Stimulated activated memory B cell treated with anti-CD40 and anti-IgM and Interleukin-4, amounts not matched to agents 10 μg/mL and 1 μg/mL and 100 μg/mL, for 72 hours (primary cell): ENCODE data around the gene GP9.
"Not testable (repeated sequence)": the region's sequence is repeated elsewhere in the genome, so short reads cannot be mapped to it uniquely, and the experiment has no call there.

ENCODE experiments used
- ATAC-seq: fragments of 150-1000 bp; cut with Tn5 transposase; 2 replicates; pipeline ENCODE4 v1.10.0; 2021
- H3K27ac Mint-ChIP-seq: one replicate; pipeline ENCODE4 v1.8.0; 2022; ENCODE audit warnings: mild to moderate bottlenecking, mixed read lengths
- H3K27me3 Mint-ChIP-seq: one replicate; pipeline ENCODE4 v1.8.0; 2022; ENCODE audit warnings: mixed read lengths
- H3K36me3 Mint-ChIP-seq: one replicate; pipeline ENCODE4 v1.8.0; 2022; ENCODE audit warnings: mixed read lengths
- H3K4me1 Mint-ChIP-seq: one replicate; pipeline ENCODE4 v1.8.0; 2022; ENCODE audit warnings: mixed read lengths
- H3K4me3 Mint-ChIP-seq: one replicate; pipeline ENCODE4 v1.8.0; 2022; ENCODE audit warnings: mild to moderate bottlenecking, moderate library complexity, mixed read lengths
- H3K9me3 Mint-ChIP-seq: one replicate; pipeline ENCODE4 v1.8.0; 2022; ENCODE audit warnings: mixed read lengths

GP9 gene

DNA sequence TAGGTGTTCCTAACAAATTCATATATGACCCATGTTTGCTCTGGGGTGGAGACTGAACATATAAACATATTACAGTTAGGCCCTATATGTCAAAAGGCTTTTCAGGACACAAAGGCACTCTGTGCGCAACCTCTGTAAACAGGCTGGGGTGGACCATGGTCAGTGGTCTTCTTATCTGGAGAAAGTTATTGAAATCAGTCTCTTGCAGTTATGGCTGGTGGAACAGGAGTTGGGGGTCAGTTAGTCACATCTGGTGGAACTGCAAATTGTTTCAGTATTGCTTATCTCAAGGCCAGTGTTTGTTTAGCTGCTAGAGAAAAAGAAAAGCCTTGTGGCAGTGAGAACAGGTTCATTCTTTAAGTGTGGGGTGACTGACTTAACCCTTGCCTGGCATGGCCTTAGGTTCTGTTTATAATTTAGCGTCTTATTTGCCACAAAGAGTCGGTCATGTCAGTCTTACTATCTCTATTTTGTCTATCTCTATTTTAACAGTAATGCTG lies 5.9 kb upstream of the GP9 start:
- Mint-ChIP-seq H3K9me3 (no peaks in the 10 kb centered on the region), H3K4me1 (peaks cover 16% of the 10 kb centered on the region), H3K27me3 (peaks cover 18% of the 10 kb centered on the region), H3K27ac (no peak overlapping the region), H3K36me3 (no peaks in the 10 kb centered on the region), H3K4me3 (no peak overlapping the region)
- no peak for ATAC-seq

DNA sequence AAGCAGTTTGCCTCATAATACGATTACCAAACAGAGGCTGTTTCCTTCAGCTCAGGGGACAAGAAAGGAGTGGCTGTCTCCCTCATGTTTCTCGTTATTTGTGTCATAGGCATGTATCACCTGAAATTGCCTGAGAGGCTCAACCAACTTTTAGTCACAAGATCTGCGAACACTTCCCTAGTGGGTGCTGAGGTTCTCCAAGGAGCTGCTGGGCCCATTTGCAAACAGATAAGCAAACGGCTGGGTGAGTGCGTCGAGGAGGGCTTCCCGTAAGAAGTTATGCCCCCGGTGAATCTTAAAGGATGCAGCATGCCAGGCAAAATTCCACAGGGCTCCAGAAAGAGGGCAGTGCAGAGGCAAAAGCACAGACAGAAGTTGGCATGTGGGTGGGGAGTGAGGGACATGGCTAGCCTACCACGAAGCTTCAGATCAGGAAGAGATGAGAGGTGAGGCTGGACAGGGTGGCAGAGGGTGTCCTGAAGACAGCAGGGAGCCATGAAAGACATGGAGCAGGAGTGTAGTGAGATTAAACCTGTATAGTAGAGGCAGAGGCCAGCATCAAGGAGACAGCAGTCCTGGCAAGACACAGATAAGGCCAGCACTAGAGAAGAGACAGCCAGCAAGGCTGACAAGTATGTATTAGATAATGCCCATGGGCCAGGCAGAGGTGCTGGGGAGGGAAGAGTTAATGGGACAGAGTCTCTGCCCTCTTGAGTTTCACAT lies 4.0 kb upstream of the GP9 start:
- no peaks in the 10 kb centered on the region for H3K9me3 Mint-ChIP-seq
- no peak overlapping the region for H3K4me3 Mint-ChIP-seq
- no peak for ATAC-seq
- H3K27ac Mint-ChIP-seq = no peak overlapping the region
- peaks cover 37% of the 10 kb centered on the region for H3K27me3 Mint-ChIP-seq
- H3K4me1 Mint-ChIP-seq = peaks cover 16% of the 10 kb centered on the region
- no peaks in the 10 kb centered on the region for H3K36me3 Mint-ChIP-seq

DNA sequence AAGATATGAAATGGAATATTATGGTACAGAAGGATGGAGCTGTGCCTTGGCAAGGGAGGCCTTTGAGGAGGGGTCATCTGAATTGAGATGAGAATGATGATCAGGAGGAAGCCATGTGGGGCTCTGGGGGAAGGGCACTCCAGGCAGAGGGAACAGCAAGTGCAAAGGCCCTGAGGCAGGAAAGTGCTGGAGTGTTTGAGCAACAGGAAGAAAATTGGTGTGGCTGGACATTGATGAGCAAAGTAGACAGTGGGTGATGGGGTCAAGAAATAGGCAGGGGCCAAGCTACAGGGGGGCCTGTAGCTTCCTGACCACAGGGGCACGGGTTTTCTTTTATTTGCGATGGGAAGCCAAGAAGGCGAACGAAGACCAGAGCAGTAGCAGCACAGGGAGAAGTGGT lies 3.3 kb upstream of the GP9 start:
- H3K27ac Mint-ChIP-seq = no peak overlapping the region
- peaks cover 39% of the 10 kb centered on the region for H3K27me3 Mint-ChIP-seq
- H3K4me1 Mint-ChIP-seq = peaks cover 16% of the 10 kb centered on the region
- no peaks in the 10 kb centered on the region for H3K9me3 Mint-ChIP-seq
- H3K36me3 Mint-ChIP-seq = no peaks in the 10 kb centered on the region
- H3K4me3 Mint-ChIP-seq = no peak overlapping the region
- ATAC-seq = no peak

DNA sequence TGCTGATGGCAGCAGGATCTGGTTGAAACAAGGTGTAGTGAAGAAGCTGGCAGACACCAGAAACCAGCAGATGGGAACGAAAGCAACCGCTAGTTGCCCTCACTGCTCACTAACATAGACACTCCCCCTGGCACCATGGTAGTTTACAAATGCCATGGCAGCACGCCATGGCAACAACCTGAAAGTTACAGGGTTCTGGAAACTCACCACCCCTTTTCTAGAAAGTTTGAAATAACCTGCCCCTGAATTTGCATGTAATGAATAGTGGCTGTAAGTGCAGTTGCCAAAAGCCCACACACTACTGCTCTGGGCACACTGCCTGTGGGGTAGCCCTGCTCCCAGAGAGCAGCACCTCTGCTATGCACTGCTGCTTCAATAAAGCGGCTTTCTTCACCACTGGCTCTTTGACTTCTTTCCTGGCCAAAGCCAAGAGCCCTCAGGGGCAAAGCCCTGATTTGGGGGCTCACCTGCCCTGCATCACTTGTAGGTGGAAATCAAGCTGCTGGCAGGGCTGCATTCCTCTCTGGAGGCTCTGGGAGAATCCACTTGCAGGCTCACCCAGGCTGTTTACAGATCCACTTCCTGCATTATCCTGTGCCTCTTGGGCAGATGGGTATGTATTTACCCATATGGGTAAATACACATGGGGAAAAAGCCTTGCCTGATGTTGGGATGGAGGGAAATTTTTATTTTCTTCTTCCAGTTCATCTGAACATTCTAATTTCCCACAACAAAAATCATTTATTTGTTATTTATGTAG lies 2.0 kb upstream of the GP9 start:
- Mint-ChIP-seq H3K4me1 (peaks cover 11% of the 10 kb centered on the region), H3K36me3 (no peaks in the 10 kb centered on the region), H3K27ac (no peak overlapping the region), H3K9me3 (no peaks in the 10 kb centered on the region), H3K27me3 (peaks cover 51% of the 10 kb centered on the region), H3K4me3 (no peak overlapping the region)
- peak; percentile 61 for ATAC-seq

DNA sequence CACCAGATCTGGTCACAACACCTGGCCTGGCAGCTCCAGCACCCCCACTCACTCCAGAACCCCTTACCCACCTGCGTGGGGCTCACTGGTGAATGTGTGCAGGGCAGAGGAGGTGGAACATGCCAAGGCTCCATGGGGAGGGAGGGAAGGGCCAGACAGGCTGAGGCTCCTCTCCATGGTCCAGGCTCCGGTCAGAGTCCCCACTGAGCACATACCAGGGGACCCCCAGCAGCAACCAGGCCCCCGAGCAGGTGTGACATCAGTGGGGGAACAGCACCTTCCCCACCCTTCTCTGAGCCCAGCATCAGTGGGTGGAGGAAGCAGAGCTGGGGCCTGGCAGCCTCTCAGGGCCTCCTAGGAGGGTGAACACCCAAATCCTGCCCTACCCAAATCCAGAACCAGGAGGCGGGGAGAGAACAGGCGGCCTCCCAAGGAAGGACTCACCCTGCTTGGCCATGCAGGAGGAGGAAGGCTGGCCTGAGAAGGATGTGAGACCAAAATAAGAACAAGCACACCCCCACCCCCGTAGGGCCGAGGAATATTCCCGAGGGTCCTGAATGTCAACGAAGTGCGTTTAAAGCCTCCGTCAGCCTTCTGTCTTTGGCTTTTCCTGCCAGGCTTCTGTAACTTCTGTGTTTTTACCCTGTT lies 1.1 kb upstream of the GP9 start:
- no peak overlapping the region for H3K4me3 Mint-ChIP-seq
- no peaks in the 10 kb centered on the region for H3K36me3 Mint-ChIP-seq
- no peaks in the 10 kb centered on the region for H3K9me3 Mint-ChIP-seq
- H3K27me3 Mint-ChIP-seq = peaks cover 54% of the 10 kb centered on the region
- peaks cover 8% of the 10 kb centered on the region for H3K4me1 Mint-ChIP-seq
- no peak for ATAC-seq
- H3K27ac Mint-ChIP-seq = no peak overlapping the region

DNA sequence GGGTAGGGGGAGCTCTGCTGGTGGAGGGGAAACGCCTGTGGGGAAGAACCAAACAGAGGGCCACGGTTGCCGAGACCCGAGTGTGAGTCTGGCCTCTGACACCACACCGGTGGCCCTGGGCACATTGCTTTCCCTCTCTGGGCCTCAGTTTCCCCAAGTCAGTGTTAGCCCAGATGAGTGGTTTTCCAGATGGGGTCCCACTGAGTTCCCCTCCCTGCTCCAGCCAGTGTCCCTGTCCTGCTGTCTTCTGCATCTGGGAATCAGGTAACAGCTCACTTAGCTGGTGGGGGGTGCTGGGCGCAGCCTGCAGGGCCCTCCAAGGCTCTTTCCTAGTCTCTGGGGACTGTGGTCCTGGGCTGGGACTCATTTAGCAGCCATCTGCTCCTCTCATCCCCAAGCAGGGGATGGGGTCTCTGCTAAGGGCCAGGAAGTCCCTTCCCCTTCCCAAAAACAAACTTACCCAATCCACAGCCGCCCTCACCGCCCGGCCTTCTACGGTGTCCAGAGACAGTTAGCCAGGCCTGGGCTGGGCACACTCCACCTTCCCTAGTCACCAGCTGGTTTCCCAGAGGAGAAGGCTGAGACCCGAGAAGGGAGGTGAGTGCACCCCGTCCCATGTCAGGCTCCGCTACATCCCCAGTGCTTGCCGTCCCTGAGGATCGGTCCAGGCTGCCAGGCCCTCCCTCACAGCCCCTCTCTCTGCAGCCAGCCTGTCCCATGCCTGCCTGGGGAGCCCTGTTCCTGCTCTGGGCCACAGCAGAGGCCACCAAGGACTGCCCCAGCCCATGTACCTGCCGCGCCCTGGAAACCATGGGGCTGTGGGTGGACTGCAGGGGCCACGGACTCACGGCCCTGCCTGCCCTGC lies 676 bp downstream of the GP9 start:
- Mint-ChIP-seq H3K4me1 (peaks cover 8% of the 10 kb centered on the region), H3K4me3 (no peak overlapping the region), H3K36me3 (no peaks in the 10 kb centered on the region), H3K9me3 (no peaks in the 10 kb centered on the region), H3K27me3 (peaks cover 71% of the 10 kb centered on the region), H3K27ac (no peak overlapping the region)
- no peak for ATAC-seq

DNA sequence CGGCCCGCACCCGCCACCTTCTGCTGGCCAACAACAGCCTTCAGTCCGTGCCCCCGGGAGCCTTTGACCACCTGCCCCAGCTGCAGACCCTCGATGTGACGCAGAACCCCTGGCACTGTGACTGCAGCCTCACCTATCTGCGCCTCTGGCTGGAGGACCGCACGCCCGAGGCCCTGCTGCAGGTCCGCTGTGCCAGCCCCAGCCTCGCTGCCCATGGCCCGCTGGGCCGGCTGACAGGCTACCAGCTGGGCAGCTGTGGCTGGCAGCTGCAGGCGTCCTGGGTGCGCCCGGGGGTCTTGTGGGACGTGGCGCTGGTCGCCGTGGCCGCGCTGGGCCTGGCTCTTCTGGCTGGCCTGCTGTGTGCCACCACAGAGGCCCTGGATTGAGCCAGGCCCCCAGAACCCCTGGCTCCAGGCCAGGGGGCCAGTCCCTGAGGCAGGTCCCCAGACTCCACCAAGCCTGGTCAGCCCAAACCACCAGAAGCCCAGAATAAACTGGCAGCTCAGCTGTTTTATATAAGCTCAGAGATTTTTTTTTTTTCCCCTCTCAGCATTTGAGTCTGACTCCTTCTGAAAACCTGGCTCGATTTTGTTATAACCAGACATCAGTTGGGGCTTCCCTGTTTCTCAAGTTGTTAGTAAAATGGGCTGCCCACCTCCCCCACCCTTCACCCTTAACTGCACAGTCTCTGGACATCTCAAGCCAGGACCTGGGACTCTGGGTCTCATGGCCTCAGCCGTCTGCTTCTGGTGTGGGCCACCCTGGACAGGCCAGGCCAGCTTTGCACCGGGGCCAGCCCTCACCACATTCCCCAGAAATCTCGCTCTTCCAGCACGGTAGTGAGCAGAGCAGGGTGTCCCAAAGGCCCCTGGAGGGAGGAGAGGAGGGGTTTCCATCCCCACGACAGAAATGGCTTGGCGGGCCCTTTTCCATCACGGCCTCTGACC lies 1.6 kb downstream of the GP9 start:
- Mint-ChIP-seq H3K27ac (no peak overlapping the region), H3K9me3 (no peaks in the 10 kb centered on the region), H3K36me3 (no peaks in the 10 kb centered on the region), H3K4me1 (peaks cover 8% of the 10 kb centered on the region), H3K27me3 (peaks cover 70% of the 10 kb centered on the region), H3K4me3 (no peak overlapping the region)
- no peak for ATAC-seq

DNA sequence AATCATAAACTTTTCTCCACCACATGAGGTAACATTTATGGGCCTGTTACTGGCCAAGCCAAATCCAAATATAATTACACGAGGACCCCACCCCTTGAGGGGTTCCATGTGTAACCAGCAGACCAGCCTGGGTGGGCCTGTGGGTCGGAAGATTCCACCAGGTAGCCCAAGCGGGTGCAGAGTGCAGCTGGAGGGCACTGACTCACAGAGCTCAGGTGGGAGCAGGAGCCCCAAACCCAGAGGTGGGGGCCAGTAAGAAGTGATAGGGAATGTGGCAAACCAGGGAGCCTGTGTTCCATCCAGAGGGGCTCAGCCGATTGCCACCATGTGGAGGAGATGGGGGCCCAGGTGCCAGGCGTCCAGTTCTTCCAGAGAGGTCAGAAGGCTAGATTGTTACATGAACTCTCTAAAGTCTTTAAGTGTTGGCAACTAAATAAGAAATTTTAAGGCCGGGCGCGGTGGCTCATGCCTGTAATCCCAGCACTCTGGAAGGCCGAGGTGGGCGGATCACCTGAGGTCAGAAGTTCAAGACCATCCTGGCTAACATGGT lies 2.6 kb downstream of the GP9 start:
- Mint-ChIP-seq H3K9me3 (no peaks in the 10 kb centered on the region), H3K27ac (no peak overlapping the region), H3K27me3 (peaks cover 71% of the 10 kb centered on the region), H3K4me3 (no peak overlapping the region), H3K36me3 (no peaks in the 10 kb centered on the region), H3K4me1 (peaks cover 8% of the 10 kb centered on the region)
- no peak for ATAC-seq

DNA sequence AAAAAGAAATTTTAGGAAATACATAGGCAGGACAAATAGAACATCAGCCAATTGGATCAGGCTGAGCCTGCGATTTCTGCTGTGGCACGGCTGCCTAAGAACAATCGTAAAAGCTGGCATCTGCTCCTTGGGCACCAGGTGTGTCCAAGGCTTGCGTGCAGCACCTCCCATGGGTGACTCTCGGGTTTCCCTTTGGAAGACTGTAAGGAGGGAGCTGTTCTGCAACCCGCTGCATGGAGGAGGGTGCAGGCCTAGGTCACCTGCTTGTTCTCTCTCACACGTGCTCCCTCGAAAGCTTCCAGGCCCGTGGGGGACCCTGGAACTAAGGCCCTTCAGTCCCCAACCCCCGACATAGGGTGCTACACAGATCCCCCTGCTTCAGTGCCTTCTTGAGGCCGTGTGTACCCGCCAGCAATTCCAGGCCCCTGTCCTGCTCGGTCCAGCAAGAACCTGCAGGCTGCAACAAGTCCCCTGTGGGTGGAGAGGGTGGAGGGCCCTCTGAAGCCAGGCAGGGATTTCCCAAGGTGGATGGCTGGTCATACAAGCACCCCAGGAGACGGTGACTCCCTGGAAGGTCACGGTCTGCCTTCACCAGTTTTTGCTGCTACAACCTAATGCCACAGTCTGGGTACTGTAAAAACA lies 3.4 kb downstream of the GP9 start:
- H3K36me3 Mint-ChIP-seq = no peaks in the 10 kb centered on the region
- ATAC-seq = no peak
- no peaks in the 10 kb centered on the region for H3K9me3 Mint-ChIP-seq
- H3K27ac Mint-ChIP-seq = no peak overlapping the region
- H3K4me1 Mint-ChIP-seq = no peaks in the 10 kb centered on the region
- H3K27me3 Mint-ChIP-seq = peaks cover 71% of the 10 kb centered on the region
- no peak overlapping the region for H3K4me3 Mint-ChIP-seq

DNA sequence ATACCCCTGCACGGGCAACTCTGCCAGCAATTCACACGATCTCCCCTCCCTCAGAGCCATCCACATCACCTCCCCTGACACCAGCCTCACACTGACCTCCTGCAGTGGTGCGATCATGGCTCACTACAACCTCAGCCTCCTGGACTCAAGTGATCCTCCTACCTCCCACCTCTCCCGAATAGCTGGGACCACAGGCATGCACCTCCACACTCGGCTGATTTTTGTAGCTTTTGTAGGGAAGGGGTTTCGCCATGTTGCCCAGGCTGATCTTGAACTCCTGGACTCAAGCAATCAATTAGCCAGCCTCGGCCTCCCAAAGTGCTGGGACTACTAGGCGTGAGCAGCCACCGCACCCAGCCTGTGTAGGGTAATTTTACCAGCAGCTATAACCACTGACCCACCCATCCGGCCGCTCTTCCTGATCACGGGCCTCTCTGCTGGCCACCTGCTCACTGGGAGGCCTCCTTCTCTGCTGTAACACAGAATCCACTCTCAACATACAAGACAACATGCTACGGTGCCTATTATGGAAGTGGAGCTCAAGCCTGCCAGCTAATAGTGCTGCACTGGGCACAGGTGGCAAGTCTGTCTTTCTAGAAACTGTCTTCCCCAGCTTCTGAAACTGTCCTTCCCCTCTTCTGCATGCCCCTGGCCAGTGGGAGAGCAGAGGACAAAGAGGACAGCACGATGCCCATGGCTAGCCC lies 4.6 kb downstream of the GP9 start:
- Mint-ChIP-seq H3K27me3 (peaks cover 78% of the 10 kb centered on the region), H3K27ac (no peak overlapping the region)

DNA sequence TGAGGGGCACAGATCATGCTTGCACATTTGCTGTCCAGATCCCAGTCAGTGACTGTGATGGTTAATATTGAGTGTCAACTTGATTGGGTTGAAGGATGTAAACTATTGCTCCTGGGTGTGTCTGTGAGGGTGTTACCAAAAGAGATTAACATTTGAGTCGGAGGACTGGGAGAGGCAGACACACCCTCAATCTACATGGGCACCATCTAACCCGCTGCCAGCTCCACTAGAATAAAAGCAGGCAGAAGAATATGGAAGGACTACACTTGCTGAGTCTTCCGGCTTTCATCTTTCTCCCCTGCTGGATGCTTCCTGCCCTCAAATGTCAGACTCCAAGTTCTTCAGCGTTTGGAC lies 5.1 kb downstream of the GP9 start:
- Mint-ChIP-seq H3K27me3 (peaks cover 78% of the 10 kb centered on the region), H3K4me3 (no peak overlapping the region), H3K27ac (no peak overlapping the region), H3K9me3 (no peaks in the 10 kb centered on the region), H3K4me1 (peaks cover 10% of the 10 kb centered on the region), H3K36me3 (no peaks in the 10 kb centered on the region)
- no peak for ATAC-seq

More for the DNA sequence above, 4.6 kb downstream of the GP9 start:
- ATAC-seq = no peak
- Mint-ChIP-seq H3K9me3 (no peaks in the 10 kb centered on the region), H3K36me3 (no peaks in the 10 kb centered on the region), H3K4me3 (no peak overlapping the region), H3K4me1 (peaks cover 7% of the 10 kb centered on the region)

DNA sequence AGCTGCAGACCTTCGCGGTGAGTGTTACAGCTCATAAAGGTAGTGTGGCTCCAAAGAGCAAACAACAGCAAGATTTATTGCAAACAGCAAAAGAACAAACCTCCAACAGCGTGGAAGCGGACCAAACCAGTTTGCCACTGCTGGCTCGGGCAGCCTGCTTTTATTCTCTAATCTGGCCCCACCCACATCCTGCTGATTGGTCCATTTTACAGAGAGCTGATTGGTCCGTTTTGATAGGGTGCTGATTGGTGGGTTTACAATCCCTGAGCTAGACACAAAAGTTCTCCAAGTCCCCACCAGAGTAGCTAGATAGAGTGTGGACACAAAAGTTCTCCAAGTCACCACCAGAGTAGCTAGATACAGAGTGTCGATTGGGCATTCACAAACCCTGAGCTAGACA lies 7.1 kb downstream of the GP9 start:
- H3K27ac Mint-ChIP-seq, H3K9me3 Mint-ChIP-seq, H3K36me3 Mint-ChIP-seq, H3K4me1 Mint-ChIP-seq, ATAC-seq, H3K4me3 Mint-ChIP-seq: not testable (repeated sequence)
- peaks cover 68% of the 10 kb centered on the region for H3K27me3 Mint-ChIP-seq

DNA sequence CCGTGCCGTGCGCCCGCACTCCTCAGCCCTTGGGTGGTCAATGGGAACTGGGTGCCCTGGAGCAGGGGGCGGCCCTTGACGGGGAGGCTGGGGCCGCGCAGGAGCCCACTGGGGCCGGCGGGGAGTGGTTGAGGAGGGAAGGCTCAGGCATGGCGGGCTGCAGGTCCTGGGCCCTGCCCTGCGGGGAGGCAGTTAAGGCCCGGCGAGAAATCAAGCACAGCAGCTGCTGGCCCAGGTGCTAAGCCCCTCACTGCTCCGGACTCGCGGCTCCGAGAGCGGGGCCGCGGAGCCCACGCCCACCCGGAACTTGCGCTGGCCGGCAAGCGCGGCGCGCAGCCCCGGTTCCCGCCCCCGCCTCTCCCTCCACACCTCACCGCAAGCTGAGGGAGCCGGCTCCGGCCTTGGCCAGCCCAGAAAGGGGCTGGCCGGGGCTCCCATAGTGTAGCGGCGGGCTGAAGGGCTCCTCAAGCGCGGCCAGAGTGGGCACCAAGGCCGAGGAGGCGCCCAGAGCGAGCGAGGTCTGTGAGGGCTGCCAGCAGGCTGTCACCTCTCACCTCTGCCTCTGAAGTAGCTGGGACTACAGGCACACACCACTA lies 7.8 kb downstream of the GP9 start:
- H3K36me3 Mint-ChIP-seq = no peaks in the 10 kb centered on the region
- no peak overlapping the region for H3K27ac Mint-ChIP-seq
- no peak for ATAC-seq
- peaks cover 10% of the 10 kb centered on the region for H3K4me1 Mint-ChIP-seq
- peaks cover 68% of the 10 kb centered on the region for H3K27me3 Mint-ChIP-seq
- H3K9me3 Mint-ChIP-seq = no peaks in the 10 kb centered on the region
- peak overlapping the region; percentile 35 for H3K4me3 Mint-ChIP-seq
